CD14-positive monocyte (primary cell): ENCODE data around the gene GALNT18. TPM values are rescaled to one million over a fixed set of nuclear protein-coding genes. Genes with fewer than 3 reads are reported as not detected.

Experiments used
- DNase-seq, 3 donors: peaks; one replicate each; pipeline ENCODE4 v3.0.0-alpha.2; 2011 to 2022
- H2AFZ ChIP-seq: 2 replicates; pipeline ENCODE4 v1.6.0; 2012; ENCODE audit warnings: mild to moderate bottlenecking, low read depth, low read length, inconsistent platforms; ENCODE audit not compliant: insufficient read depth, poor library complexity, severe bottlenecking
- H3K27ac ChIP-seq, 2 donors: 1 replicate in 1 of 2; 2 replicates in 1 of 2; pipeline ENCODE4 v1.5.1; 2012 to 2013; ENCODE audit warnings: low read length in 2 of 2, control low read depth in 1 of 2, inconsistent platforms in 1 of 2, low read depth in 1 of 2, mild to moderate bottlenecking in 1 of 2
- H3K27me3 ChIP-seq, 2 donors: one replicate each; pipeline versions ENCODE4 v1.6.0 to v1.6.1; 2011 to 2013; ENCODE audit warnings: low read length in 2 of 2; ENCODE audit not compliant: control insufficient read depth in 2 of 2, insufficient read depth in 2 of 2
- H3K36me3 ChIP-seq, 2 donors: replicated peaks in 1 of 2; 1 replicate in 1 of 2; 2 replicates in 1 of 2; pipeline versions ENCODE4 v1.5.1 to v1.6.1; 2012 to 2013; ENCODE audit warnings: low read length in 2 of 2, control low read depth in 1 of 2, inconsistent platforms in 1 of 2, mild to moderate bottlenecking in 1 of 2; ENCODE audit not compliant: insufficient read depth in 2 of 2, control insufficient read depth in 1 of 2
- H3K4me1 ChIP-seq, 2 donors: 1 replicate in 1 of 2; 2 replicates in 1 of 2; pipeline versions ENCODE4 v1.5.1 to v1.6.1; 2012 to 2013; ENCODE audit warnings: low read length in 2 of 2, control low read depth in 1 of 2, inconsistent platforms in 1 of 2, mild to moderate bottlenecking in 1 of 2, moderate library complexity in 1 of 2; ENCODE audit not compliant: insufficient read depth in 2 of 2, control insufficient read depth in 1 of 2
- H3K4me2 ChIP-seq: replicated peaks from 2 replicates; pipeline ENCODE3; 2012; ENCODE audit warnings: low read length, moderate library complexity, mild to moderate bottlenecking; ENCODE audit not compliant: poor library complexity, severe bottlenecking; ENCODE audit errors: extremely low read depth
- H3K4me3 ChIP-seq, 3 experiments: fragments of 200-600 bp in 1 of 3; sonication (generic) in 1 of 3; replicated peaks in 1 of 3; 1 replicate in 2 of 3; 2 replicates in 1 of 3; pipeline ENCODE4 v1.5.1; 2011 to 2013; ENCODE audit warnings: low read length in 3 of 3, mild to moderate bottlenecking in 3 of 3, control low read depth in 2 of 3, low read depth in 2 of 3, inconsistent platforms in 1 of 3, moderate library complexity in 1 of 3
- H3K79me2 ChIP-seq: 2 replicates; pipeline ENCODE4 v1.6.0; 2012; ENCODE audit warnings: mild to moderate bottlenecking, control low read depth, inconsistent platforms, low read length, moderate library complexity; ENCODE audit not compliant: insufficient read depth
- H3K9ac ChIP-seq: 2 replicates; pipeline ENCODE4 v1.6.0; 2017; ENCODE audit warnings: low read length, mild to moderate bottlenecking; ENCODE audit not compliant: insufficient read depth, poor library complexity, severe bottlenecking
- H3K9me3 ChIP-seq, 2 donors: replicated peaks in 1 of 2; 1 replicate in 1 of 2; 2 replicates in 1 of 2; pipeline versions ENCODE4 v1.5.1 to v1.6.1; 2012 to 2013; ENCODE audit warnings: low read length in 2 of 2, control low read depth in 1 of 2; ENCODE audit not compliant: control insufficient read depth in 1 of 2, insufficient read depth in 1 of 2
- H4K20me1 ChIP-seq: 2 replicates; pipeline ENCODE4 v1.6.0; 2012; ENCODE audit warnings: mild to moderate bottlenecking, low read length, control low read depth, moderate library complexity; ENCODE audit not compliant: insufficient read depth
- H3K27ac Mint-ChIP-seq, 7 donors: one replicate each; pipeline ENCODE4 v1.8.0; 2020; ENCODE audit warnings: mild to moderate bottlenecking in 7 of 7, mixed read lengths in 7 of 7, moderate library complexity in 6 of 7, inconsistent platforms in 2 of 7
- H3K27me3 Mint-ChIP-seq, 3 donors: one replicate each; pipeline ENCODE4 v1.8.0; 2021 to 2022; ENCODE audit warnings: low read depth in 3 of 3, mild to moderate bottlenecking in 3 of 3, mixed read lengths in 3 of 3, moderate library complexity in 3 of 3, inconsistent platforms in 1 of 3
- H3K36me3 Mint-ChIP-seq, 2 donors: one replicate each; pipeline ENCODE4 v1.8.0; 2020; ENCODE audit warnings: mixed read lengths in 2 of 2, inconsistent platforms in 1 of 2, mild to moderate bottlenecking in 1 of 2
- H3K4me1 Mint-ChIP-seq: one replicate; pipeline ENCODE4 v1.8.0; 2020; ENCODE audit warnings: mild to moderate bottlenecking, mixed read lengths
- H3K4me3 Mint-ChIP-seq, 2 donors: one replicate each; pipeline ENCODE4 v1.8.0; 2020; ENCODE audit warnings: mild to moderate bottlenecking in 2 of 2, mixed read lengths in 2 of 2, moderate library complexity in 1 of 2
- H3K9me3 Mint-ChIP-seq, 7 donors: one replicate each; pipeline ENCODE4 v1.8.0; 2020 to 2022; ENCODE audit warnings: mixed read lengths in 7 of 7, mild to moderate bottlenecking in 6 of 7, moderate library complexity in 6 of 7, inconsistent platforms in 2 of 7
- WGBS: methylation state at CpG from one replicate; pipeline ENCODE4 v1.1.5; 2013; ENCODE audit warnings: missing lambda C conversion rate; ENCODE audit not compliant: insufficient coverage; 5-methylcytosine and 5-hydroxymethylcytosine counted together
- intact Hi-C, 2 donors: fragments of 100-400 bp; cut with micrococcal nuclease; formaldehyde crosslinking; loops; one replicate each; pipeline versions ENCODE4 v1.15.0 to v1.15.1; 2023
- polyA plus RNA-seq, 3 donors: library from polyadenylated mRNA; depleted of rRNA in 1 of 3; unstranded in 2 of 3; stranded (reverse) in 1 of 3; fragments of 300-500 nt in 2 of 3; fragments of >200 nt in 1 of 3; fragmentation: Illumina TruSeq in 2 of 3; gene quantifications; 1 replicate in 2 of 3; 2 replicates in 1 of 3; pipeline ENCODE4 v1.2.3, GENCODE V29; 2012 to 2021
- TF ChIP-seq, protein P1 (sequence below): fragments of 200-600 bp; IDR thresholded peaks from one replicate; pipeline ENCODE4 v1.8.0; 2022; ENCODE audit warnings: antibody characterized with exemption, mild to moderate bottlenecking

GALNT18 gene
- polyA plus RNA-seq, 3 donors, result not detected

DNA sequence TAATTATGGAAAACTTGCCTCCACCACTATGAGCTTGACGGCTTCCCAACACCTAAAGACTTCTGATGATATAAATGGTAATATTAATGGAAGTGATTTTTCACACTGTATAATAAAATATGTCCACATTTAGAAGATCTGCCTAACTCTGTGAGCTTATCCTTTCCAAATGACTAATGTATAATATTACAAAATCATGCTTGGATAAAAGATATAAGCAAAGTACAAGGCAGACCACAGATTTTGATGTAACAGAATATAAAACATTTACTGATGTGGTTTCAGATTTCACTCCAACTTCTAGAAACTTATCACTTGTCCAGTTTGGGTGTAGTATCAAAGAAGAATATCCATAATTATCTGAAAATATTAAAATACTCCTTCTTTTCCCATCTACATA lies 36.9 kb downstream of the GALNT18 start:
- H2AFZ ChIP-seq, result no peak overlapping the region
- TF ChIP-seq, protein P1, sequence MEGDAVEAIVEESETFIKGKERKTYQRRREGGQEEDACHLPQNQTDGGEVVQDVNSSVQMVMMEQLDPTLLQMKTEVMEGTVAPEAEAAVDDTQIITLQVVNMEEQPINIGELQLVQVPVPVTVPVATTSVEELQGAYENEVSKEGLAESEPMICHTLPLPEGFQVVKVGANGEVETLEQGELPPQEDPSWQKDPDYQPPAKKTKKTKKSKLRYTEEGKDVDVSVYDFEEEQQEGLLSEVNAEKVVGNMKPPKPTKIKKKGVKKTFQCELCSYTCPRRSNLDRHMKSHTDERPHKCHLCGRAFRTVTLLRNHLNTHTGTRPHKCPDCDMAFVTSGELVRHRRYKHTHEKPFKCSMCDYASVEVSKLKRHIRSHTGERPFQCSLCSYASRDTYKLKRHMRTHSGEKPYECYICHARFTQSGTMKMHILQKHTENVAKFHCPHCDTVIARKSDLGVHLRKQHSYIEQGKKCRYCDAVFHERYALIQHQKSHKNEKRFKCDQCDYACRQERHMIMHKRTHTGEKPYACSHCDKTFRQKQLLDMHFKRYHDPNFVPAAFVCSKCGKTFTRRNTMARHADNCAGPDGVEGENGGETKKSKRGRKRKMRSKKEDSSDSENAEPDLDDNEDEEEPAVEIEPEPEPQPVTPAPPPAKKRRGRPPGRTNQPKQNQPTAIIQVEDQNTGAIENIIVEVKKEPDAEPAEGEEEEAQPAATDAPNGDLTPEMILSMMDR, result no peak
- H3K9ac ChIP-seq, result no peak overlapping the region
- no peaks in the 10 kb centered on the region for H3K4me1 Mint-ChIP-seq
- no CpG with 5 or more reads among the region's 1 CpG for WGBS
- no peak overlapping the region for H3K4me2 ChIP-seq
- no peaks in the 10 kb centered on the region for H4K20me1 ChIP-seq
- H3K79me2 ChIP-seq, result no peaks in the 10 kb centered on the region
- H3K36me3 ChIP-seq, result no peaks in the 10 kb centered on the region
- intact Hi-C loops, result no loop called here
- H3K27ac ChIP-seq, result no peak overlapping the region
- no peak overlapping the region for H3K4me3 ChIP-seq
- H3K4me1 ChIP-seq, result no peaks in the 10 kb centered on the region
- no peak overlapping the region for H3K4me3 Mint-ChIP-seq
- H3K27me3 Mint-ChIP-seq, result peaks cover 6 to 9% (median 8%) of the 10 kb centered on the region in 3 donors
- peaks cover 0 to 3% of the 10 kb centered on the region in 2 donors for H3K27me3 ChIP-seq
- DNase-seq, result no peak
- H3K36me3 Mint-ChIP-seq, result no peaks in the 10 kb centered on the region
- H3K27ac Mint-ChIP-seq, result no peak overlapping the region
- no peaks in the 10 kb centered on the region for H3K9me3 Mint-ChIP-seq
- H3K9me3 ChIP-seq, result no peaks in the 10 kb centered on the region

DNA sequence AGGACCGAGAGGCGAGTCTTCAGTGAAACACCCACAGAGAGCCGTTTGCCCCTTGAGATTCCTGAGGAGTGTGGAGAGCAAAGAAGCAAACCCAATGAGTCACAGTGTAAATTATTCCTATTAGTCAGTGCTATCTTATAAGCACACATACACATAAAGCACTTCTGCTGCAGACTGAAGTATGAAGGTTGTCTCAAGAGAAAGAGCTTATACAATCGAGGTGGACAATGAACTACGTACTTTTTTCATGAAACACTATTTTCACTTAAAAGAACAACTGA lies 37.3 kb downstream of the GALNT18 start:
- H3K4me2 ChIP-seq, result no peak overlapping the region
- H3K4me1 ChIP-seq, result no peaks in the 10 kb centered on the region
- H3K27ac Mint-ChIP-seq, result no peak overlapping the region
- H3K36me3 Mint-ChIP-seq, result no peaks in the 10 kb centered on the region
- no peaks in the 10 kb centered on the region for H3K4me1 Mint-ChIP-seq
- no peak for DNase-seq
- no peaks in the 10 kb centered on the region for H3K9me3 ChIP-seq
- TF ChIP-seq, protein P1, result no peak
- no peak overlapping the region for H2AFZ ChIP-seq
- no peak overlapping the region for H3K9ac ChIP-seq
- H3K9me3 Mint-ChIP-seq, result no peaks in the 10 kb centered on the region
- no peaks in the 10 kb centered on the region for H3K36me3 ChIP-seq
- H3K27ac ChIP-seq, result no peak overlapping the region
- no peak overlapping the region for H3K4me3 Mint-ChIP-seq
- no peak overlapping the region for H3K4me3 ChIP-seq
- H3K27me3 ChIP-seq, result peaks cover 0 to 3% of the 10 kb centered on the region in 2 donors
- H4K20me1 ChIP-seq, result no peaks in the 10 kb centered on the region
- no CpG with 5 or more reads among the region's 5 CpGs for WGBS
- peaks cover 6 to 9% (median 6%) of the 10 kb centered on the region in 3 donors for H3K27me3 Mint-ChIP-seq
- no peaks in the 10 kb centered on the region for H3K79me2 ChIP-seq
- intact Hi-C loops, result no loop called here
